Gastroesophageal sphincter (tissue), 4 donors: ENCODE results near the gene CSF3R. TPM values are rescaled to one million over a fixed set of nuclear protein-coding genes. Genes with fewer than 3 reads are reported as not detected.

ENCODE experiments used
- ATAC-seq: fragments of 150-250 bp; one replicate; pipeline ENCODE4 v1.9.1; 2016; ENCODE audit warnings: mild to moderate bottlenecking, moderate library complexity
- H3K27ac ChIP-seq, 4 donors: fragments of 200-600 bp; sonication (generic) in 3 of 4; 1 replicate in 3 of 4; 2 replicates in 1 of 4; pipeline ENCODE4 v1.5.1; 2016 to 2019
- H3K27me3 ChIP-seq: fragments of 200-600 bp; sonication (generic); one replicate; pipeline ENCODE4 v1.5.1; 2019
- H3K36me3 ChIP-seq, 2 donors: fragments of 200-600 bp; sonication (generic); one replicate each; pipeline ENCODE4 v1.5.1; 2019; ENCODE audit warnings: control low read depth in 1 of 2
- H3K4me1 ChIP-seq, 3 donors: fragments of 200-600 bp; sonication (generic); 1 replicate in 2 of 3; 2 replicates in 1 of 3; pipeline ENCODE4 v1.5.1; 2016 to 2019; ENCODE audit warnings: control low read depth in 2 of 3
- H3K4me3 ChIP-seq, 2 donors: fragments of 200-600 bp; sonication (generic); one replicate each; pipeline ENCODE4 v1.5.1; 2019; ENCODE audit warnings: mild to moderate bottlenecking in 1 of 2, moderate library complexity in 1 of 2
- H3K9me3 ChIP-seq, 3 donors: fragments of 200-600 bp; sonication (generic); one replicate each; pipeline ENCODE4 v1.5.1; 2017 to 2019; ENCODE audit warnings: control low read depth in 2 of 3
- CTCF ChIP-seq, 4 experiments: fragments of 200-600 bp in 2 of 4; fragments of 450-650 bp in 2 of 4; sonication (generic) in 1 of 4; IDR thresholded peaks; one replicate each; pipeline ENCODE4 v1.5.1; 2017 to 2019; ENCODE audit warnings: antibody characterized with exemption in 4 of 4, mild to moderate bottlenecking in 2 of 4, moderate library complexity in 2 of 4
- EP300 ChIP-seq: sonication (generic); formaldehyde crosslinking; IDR thresholded peaks from one replicate; pipeline ENCODE4 v1.6.1; 2017; ENCODE audit warnings: antibody characterized with exemption, mild to moderate bottlenecking
- POLR2A ChIP-seq, 2 donors: fragments of 450-650 bp; IDR thresholded peaks; one replicate each; pipeline ENCODE4 v1.6.1; 2017; ENCODE audit warnings: antibody characterized with exemption in 2 of 2, mild to moderate bottlenecking in 2 of 2, moderate library complexity in 1 of 2
- POLR2AphosphoS5 ChIP-seq: sonication (generic); formaldehyde crosslinking; IDR thresholded peaks from one replicate; pipeline ENCODE4 v1.6.1; 2017; ENCODE audit warnings: antibody characterized with exemption
- WGBS, 2 donors: methylation state at CpG; one replicate each; pipeline ENCODE4 v1.1.5; 2018; ENCODE audit warnings: low coverage in 1 of 2; 5-methylcytosine and 5-hydroxymethylcytosine counted together
- total RNA-seq, 4 donors: library from RNA; depleted of rRNA; stranded (reverse); fragments of >200 nt; gene quantifications; one replicate each; pipeline ENCODE4 v1.1.0, GENCODE V29; 2016

The CSF3R gene
- 10 to 100 TPM in 2 of 4 donors, 1 to 10 TPM in 2; 2.7 to 26.8 (median 10.1) TPM for total RNA-seq

DNA sequence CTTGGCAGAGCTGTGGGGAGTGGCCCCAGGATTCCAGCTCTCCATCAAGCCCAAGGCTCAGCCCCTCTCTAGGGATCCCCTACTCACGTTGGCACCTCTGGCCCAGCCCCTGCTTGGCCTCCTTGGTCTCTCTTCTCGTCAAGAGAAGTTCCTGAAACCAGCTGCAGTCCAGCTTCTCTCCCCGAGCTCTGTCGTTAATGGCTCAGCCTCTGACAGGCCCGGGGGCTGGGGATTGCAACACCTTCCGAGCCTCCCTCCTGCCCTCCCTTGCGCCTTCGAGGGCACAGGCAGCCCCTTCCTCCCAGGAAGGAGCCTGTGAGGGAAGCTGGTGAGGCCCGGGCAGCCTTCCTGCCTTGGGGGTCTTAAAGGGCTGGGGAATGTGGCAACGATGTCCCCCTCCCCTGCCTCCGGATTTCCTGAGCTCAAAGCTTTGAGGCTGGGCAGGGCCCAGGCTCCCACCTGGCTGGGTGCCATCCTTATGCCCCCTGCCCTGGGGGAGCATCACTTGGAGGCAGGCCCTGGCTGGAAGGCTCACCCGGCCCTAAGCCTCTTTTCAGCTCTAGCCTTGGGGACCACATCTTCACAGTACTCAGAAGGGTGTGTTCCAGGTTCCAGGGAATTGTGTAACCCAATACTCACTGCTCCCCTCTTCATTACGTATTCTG, at the start of gene CSF3R:
Gene CSF3R (minus strand): TSS at position 190 of the 665 bp plus-strand sequence. CDS start 3,417 bp downstream, outside the sequence.
- 33 to 80% methylated on average over 1 to 5 of the region's 13 CpGs for WGBS, 2 donors

GRCh38 chr1:36531833-36532232, 49.1 kb upstream of the CSF3R start:
- no peak overlapping the region for H3K4me3 ChIP-seq
- ATAC-seq, result no peak
- H3K27me3 ChIP-seq, result peaks cover 49% of the 10 kb centered on the region
- no peak overlapping the region for H3K27ac ChIP-seq
- H3K36me3 ChIP-seq, result no peaks in the 10 kb centered on the region
- WGBS, 2 donors, result 40 to 56% methylated on average over 1 to 2 of the region's 3 CpGs
- no peaks in the 10 kb centered on the region for H3K4me1 ChIP-seq
- no peak for TF ChIP-seq EP300
- TF ChIP-seq CTCF (IDR thresholded peaks at IDR 0.05), result no peak
- no peak for TF ChIP-seq POLR2A (IDR thresholded peaks at IDR 0.05)
- no peak for TF ChIP-seq POLR2AphosphoS5
- peaks cover 0 to 22% (median 0%) of the 10 kb centered on the region in 3 donors for H3K9me3 ChIP-seq

More for the DNA sequence above, at the start of gene CSF3R:
- ATAC-seq, result no peak
- peak within 1 kb of the TSS in 1 of 2 donors; percentile 18 for H3K4me3 ChIP-seq
- no peaks in the 10 kb centered on the region for H3K36me3 ChIP-seq
- TF ChIP-seq POLR2AphosphoS5, result no peak
- no peak for TF ChIP-seq EP300
- no peak for TF ChIP-seq POLR2A (IDR thresholded peaks at IDR 0.05)
- no peak for TF ChIP-seq CTCF (IDR thresholded peaks at IDR 0.05)
- H3K27ac ChIP-seq, result no peak within 1 kb of the TSS
- H3K4me1 ChIP-seq, result peaks cover 0 to 3% (median 0%) of the 10 kb centered on the region in 3 donors
- peaks cover 43% of the 10 kb centered on the region for H3K27me3 ChIP-seq
- H3K9me3 ChIP-seq, result no peaks in the 10 kb centered on the region

DNA sequence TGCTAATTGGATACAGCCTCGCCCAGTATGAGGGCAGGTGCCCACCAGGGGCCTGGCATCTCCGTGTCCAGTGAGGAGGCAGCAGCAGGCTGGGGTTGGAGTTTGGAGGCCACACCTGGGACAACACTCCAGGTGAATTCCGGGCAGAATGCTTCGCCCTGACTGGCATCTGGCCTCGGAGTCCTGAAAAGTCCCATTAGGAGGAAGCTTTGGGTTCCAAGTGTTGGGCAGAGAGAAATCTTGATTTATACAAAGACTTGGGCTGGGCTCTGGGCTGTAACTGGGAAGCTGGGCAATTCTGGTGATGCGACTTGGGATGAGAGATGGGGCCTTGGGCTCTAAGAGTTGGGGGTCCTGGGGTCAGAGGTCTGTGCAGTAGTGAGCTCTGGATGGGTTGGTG, 48.1 kb upstream of the CSF3R start:
- Histone ChIP-seq H3K4me1 (no peaks in the 10 kb centered on the region), H3K27ac (no peak overlapping the region), H3K9me3 (peaks cover 0 to 22% (median 0%) of the 10 kb centered on the region in 3 donors), H3K36me3 (no peaks in the 10 kb centered on the region), H3K4me3 (no peak overlapping the region), H3K27me3 (peaks cover 44% of the 10 kb centered on the region)
- 86 to 100% methylated on average over 1 to 2 of the region's 6 CpGs for WGBS, 2 donors
- no peak for ATAC-seq
- TF ChIP-seq EP300, result no peak

DNA sequence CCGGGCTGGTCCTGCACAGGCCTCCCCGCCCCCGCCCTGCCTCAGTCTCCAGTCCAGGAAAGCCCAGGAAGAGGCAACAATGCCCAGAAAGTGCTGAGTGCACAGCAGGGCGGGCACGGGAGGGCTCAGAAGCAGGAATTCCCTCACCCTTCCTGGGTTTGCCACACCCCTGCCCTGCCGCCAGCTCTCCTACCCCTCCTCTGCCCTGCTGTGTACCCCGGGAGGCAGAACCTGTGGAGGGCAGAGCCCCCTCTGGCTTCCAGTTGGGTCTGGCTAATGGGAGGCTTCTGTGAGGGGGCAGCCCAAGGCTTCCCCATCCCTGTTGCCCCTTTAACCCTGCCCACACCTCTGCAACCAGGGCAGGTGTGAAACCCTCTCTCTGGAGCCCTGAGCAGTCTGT, 47.5 kb upstream of the CSF3R start:
- 67% methylated on average over 1 of the region's 7 CpGs; no CpG with 5 or more reads in 1 of the 2 donors for WGBS, 2 donors
- Histone ChIP-seq H3K9me3 (peaks cover 0 to 22% (median 0%) of the 10 kb centered on the region in 3 donors), H3K27me3 (peaks cover 44% of the 10 kb centered on the region), H3K27ac (no peak overlapping the region), H3K36me3 (no peaks in the 10 kb centered on the region), H3K4me3 (no peak overlapping the region), H3K4me1 (no peaks in the 10 kb centered on the region)
- no peak for ATAC-seq
- TF ChIP-seq POLR2A (IDR thresholded peaks at IDR 0.05) (no peak), CTCF (IDR thresholded peaks at IDR 0.05) (no peak), EP300 (no peak), POLR2AphosphoS5 (no peak)

DNA sequence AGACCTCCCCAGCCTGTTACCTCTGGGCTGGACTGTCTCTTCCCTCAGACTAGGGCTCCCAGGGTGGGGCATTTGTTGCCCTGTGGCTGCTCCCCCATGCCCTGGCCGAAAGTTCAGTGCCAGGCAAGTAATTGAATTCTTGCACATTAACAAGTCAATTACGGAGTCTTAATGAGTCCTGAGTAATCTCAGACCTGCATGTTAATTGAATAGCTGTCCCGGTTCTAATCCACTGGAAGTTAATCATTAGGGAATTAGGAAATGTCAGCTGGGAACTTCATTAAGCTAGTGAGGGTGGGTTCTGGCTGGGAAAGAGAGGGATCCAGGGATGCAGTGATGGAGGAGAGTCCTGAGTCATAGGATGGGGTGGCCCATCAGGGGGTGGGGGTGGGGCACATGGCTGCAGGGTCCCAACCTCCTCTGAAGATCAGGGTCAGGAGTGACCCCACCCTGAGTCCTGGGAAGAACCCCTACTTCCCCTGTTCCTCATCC, 47.1 kb upstream of the CSF3R start:
- WGBS, 2 donors, result 17% methylated on average over 1 of the region's 3 CpGs; no CpG with 5 or more reads in 1 of the 2 donors
- no peak for ATAC-seq

More for the DNA sequence above, 47.1 kb upstream of the CSF3R start:
- Histone ChIP-seq H3K4me3 (no peak overlapping the region), H3K4me1 (no peaks in the 10 kb centered on the region), H3K27ac (no peak overlapping the region), H3K27me3 (peaks cover 44% of the 10 kb centered on the region), H3K36me3 (no peaks in the 10 kb centered on the region), H3K9me3 (peaks cover 0 to 22% (median 0%) of the 10 kb centered on the region in 3 donors)
- no peak for TF ChIP-seq CTCF (IDR thresholded peaks at IDR 0.05)
- no peak for TF ChIP-seq POLR2A (IDR thresholded peaks at IDR 0.05)
- TF ChIP-seq EP300, result no peak
- TF ChIP-seq POLR2AphosphoS5, result no peak
